Measurements from ENCODE around the gene EHMT1. TPM values are rescaled to one million over a fixed set of nuclear protein-coding genes. Genes with fewer than 3 reads are reported as not detected.
"Not testable (repeated sequence)": the region's sequence is repeated elsewhere in the genome, so short reads cannot be mapped to it uniquely, and the experiment has no call there.

Gene EHMT1
- total RNA-seq, 2 experiments from 2014 or later = 66.6 to 76.7 TPM

- Mint-ChIP-seq H3K36me3 (ENCODE audit: low read depth) (peaks cover 64% of the 10 kb centered on the region), H3K4me1 (peaks cover 46% of the 10 kb centered on the region)
- H3K27ac Mint-ChIP-seq; H3K9me3 Mint-ChIP-seq (ENCODE audit: low read depth); POLR2A ChIA-PET; intact Hi-C loops (cut with DNase I, micrococcal nuclease); ATAC-seq; H3K4me3 Mint-ChIP-seq; H3K27me3 Mint-ChIP-seq; DNase-seq: not testable (repeated sequence)
- CTCF ChIA-PET = interaction anchor here (1.5 kb wide), 1 partner anchor 23 kb away, joined by 3 read pairs; no protein-coding TSS in a partner anchor
These were observed 107.5 kb downstream of the EHMT1 start for GRCh38 chr9:137726336-137726735.

DNA sequence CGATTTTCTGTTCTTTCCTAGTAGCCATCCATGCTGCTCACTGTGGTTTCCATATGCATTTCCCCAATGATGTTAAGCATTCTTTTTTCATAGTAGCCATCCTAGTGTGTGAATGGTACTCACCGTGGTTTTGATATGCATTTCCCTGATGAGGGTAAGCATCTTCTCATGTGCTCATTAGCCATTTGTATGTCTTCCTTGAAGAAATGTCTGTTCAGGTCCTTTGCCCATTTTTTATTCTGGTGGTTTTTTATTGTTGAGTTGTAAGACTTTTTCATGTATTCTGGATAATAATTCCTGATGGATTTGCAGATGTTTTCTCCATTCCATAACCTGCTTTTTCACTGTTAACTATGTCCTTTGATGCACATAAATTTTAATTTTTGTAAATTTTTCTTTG is 108.0 kb downstream of the EHMT1 start:
- CTCF ChIA-PET = no interaction called here
- POLR2A ChIA-PET = no interaction called here
- intact Hi-C loops (cut with DNase I, micrococcal nuclease) = no loop called here
- DNase-seq (no peak), ATAC-seq (no peak)
- Mint-ChIP-seq H3K27ac (no peak overlapping the region), H3K9me3 (ENCODE audit: low read depth) (peaks cover 3% of the 10 kb centered on the region), H3K27me3 (no peaks in the 10 kb centered on the region), H3K36me3 (ENCODE audit: low read depth) (peaks cover 62% of the 10 kb centered on the region), H3K4me3 (no peak overlapping the region), H3K4me1 (peaks cover 41% of the 10 kb centered on the region)

- intact Hi-C loops (cut with DNase I, micrococcal nuclease) = no loop called here
- peaks cover 32% of the 10 kb centered on the region for H3K4me1 Mint-ChIP-seq
- no peak overlapping the region for H3K4me3 Mint-ChIP-seq
- ATAC-seq = no peak
- POLR2A ChIA-PET = no interaction called here
- CTCF ChIA-PET = interaction anchor here (0.8 to 1.3 kb wide), 2 partner anchors 33 to 55 kb away, joined by 3 read pairs; no protein-coding TSS in a partner anchor
- H3K36me3 Mint-ChIP-seq (ENCODE audit: low read depth) = peaks cover 62% of the 10 kb centered on the region
- peaks cover 3% of the 10 kb centered on the region for H3K9me3 Mint-ChIP-seq (ENCODE audit: low read depth)
- H3K27me3 Mint-ChIP-seq = no peaks in the 10 kb centered on the region
- H3K27ac Mint-ChIP-seq = no peak overlapping the region
- DNase-seq = no peak
These were observed 108.9 kb downstream of the EHMT1 start for GRCh38 chr9:137727716-137728115.

- POLR2A ChIA-PET = no interaction called here
- CTCF ChIA-PET = interaction anchor here (0.8 to 1.3 kb wide), 2 partner anchors 34 to 56 kb away, joined by 3 read pairs; no protein-coding TSS in a partner anchor
- ATAC-seq (no peak), DNase-seq (no peak)
- H3K27ac Mint-ChIP-seq = no peak overlapping the region
- no peak overlapping the region for H3K4me3 Mint-ChIP-seq
- peaks cover 10% of the 10 kb centered on the region for H3K9me3 Mint-ChIP-seq (ENCODE audit: low read depth)
- intact Hi-C loops (cut with DNase I, micrococcal nuclease) = no loop called here
- no peaks in the 10 kb centered on the region for H3K27me3 Mint-ChIP-seq
- peaks cover 72% of the 10 kb centered on the region for H3K36me3 Mint-ChIP-seq (ENCODE audit: low read depth)
- peaks cover 28% of the 10 kb centered on the region for H3K4me1 Mint-ChIP-seq
These were observed 109.9 kb downstream of the EHMT1 start for GRCh38 chr9:137728444-137729311.

GRCh38 chr9:137731216-137731946 is 112.6 kb downstream of the EHMT1 start:
- ATAC-seq = no peak
- Mint-ChIP-seq H3K36me3 (ENCODE audit: low read depth) (peaks cover 68% of the 10 kb centered on the region), H3K27me3 (no peaks in the 10 kb centered on the region), H3K27ac (no peak overlapping the region), H3K4me3 (no peak overlapping the region), H3K9me3 (ENCODE audit: low read depth) (peaks cover 18% of the 10 kb centered on the region), H3K4me1 (peaks cover 7% of the 10 kb centered on the region)
- ChIA-PET CTCF (no interaction called here), POLR2A (no interaction called here)
- DNase-seq = no peak
- intact Hi-C loops (cut with DNase I, micrococcal nuclease) = no loop called here

- Mint-ChIP-seq H3K4me3 (no peak overlapping the region), H3K27me3 (no peaks in the 10 kb centered on the region), H3K9me3 (ENCODE audit: low read depth) (peaks cover 18% of the 10 kb centered on the region), H3K36me3 (ENCODE audit: low read depth) (peaks cover 62% of the 10 kb centered on the region), H3K4me1 (peaks cover 5% of the 10 kb centered on the region), H3K27ac (no peak overlapping the region)
- POLR2A ChIA-PET = no interaction called here
- ATAC-seq (no peak), DNase-seq (no peak)
- CTCF ChIA-PET = no interaction called here
- intact Hi-C loops (cut with DNase I, micrococcal nuclease) = no loop called here
These were observed 113.4 kb downstream of the EHMT1 start for GRCh38 chr9:137731947-137732813.

- ChIA-PET CTCF (no interaction called here), POLR2A (no interaction called here)
- no peak overlapping the region for H3K4me3 Mint-ChIP-seq
- peaks cover 55% of the 10 kb centered on the region for H3K36me3 Mint-ChIP-seq (ENCODE audit: low read depth)
- no peaks in the 10 kb centered on the region for H3K27me3 Mint-ChIP-seq
- peaks cover 18% of the 10 kb centered on the region for H3K9me3 Mint-ChIP-seq (ENCODE audit: low read depth)
- DNase-seq (no peak), ATAC-seq (no peak)
- H3K4me1 Mint-ChIP-seq = no peaks in the 10 kb centered on the region
- intact Hi-C loops (cut with DNase I, micrococcal nuclease) = no loop called here
- no peak overlapping the region for H3K27ac Mint-ChIP-seq
These were observed 114.6 kb downstream of the EHMT1 start for GRCh38 chr9:137733429-137733828.

- H3K4me3 Mint-ChIP-seq = no peak overlapping the region
- ChIA-PET POLR2A (no interaction called here), CTCF (interaction anchor here (0.7 to 1.2 kb wide), 2 partner anchors 26 to 61 kb away, joined by 3 to 4 read pairs; no protein-coding TSS in a partner anchor)
- DNase-seq = no peak
- peak overlapping the region; percentile 51 for H3K27ac Mint-ChIP-seq
- intact Hi-C loops (cut with DNase I, micrococcal nuclease) = no loop called here
- H3K4me1 Mint-ChIP-seq = peaks cover 2% of the 10 kb centered on the region
- H3K9me3 Mint-ChIP-seq (ENCODE audit: low read depth) = peaks cover 18% of the 10 kb centered on the region
- no peaks in the 10 kb centered on the region for H3K27me3 Mint-ChIP-seq
- peaks cover 55% of the 10 kb centered on the region for H3K36me3 Mint-ChIP-seq (ENCODE audit: low read depth)
- no peak for ATAC-seq
These were observed 115.4 kb downstream of the EHMT1 start for GRCh38 chr9:137734181-137734580.

DNA sequence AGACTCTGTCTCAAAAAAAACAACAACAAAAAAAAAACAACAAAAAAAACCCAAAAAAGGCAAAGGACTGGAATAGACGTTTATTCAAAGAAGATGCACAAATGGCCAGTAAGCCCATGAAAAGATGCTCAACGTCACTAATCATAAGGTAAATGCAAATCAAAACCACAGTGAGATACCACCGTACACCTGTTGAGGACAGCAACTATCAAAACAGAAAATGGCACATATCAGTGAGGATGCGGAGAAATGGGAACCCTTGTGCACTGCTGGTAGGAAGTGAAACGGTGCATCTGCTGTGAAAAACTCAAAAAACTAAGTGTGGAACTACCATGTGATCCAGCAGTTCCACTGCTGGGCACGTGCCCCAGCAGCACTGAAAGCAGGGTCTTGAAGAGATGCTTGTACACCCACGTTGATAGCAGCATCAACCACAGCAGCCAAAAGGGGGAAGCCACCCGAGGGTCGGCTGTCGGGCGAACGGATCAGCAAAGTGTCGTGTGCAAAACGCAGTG is 119.4 kb downstream of the EHMT1 start:
- H3K9me3 Mint-ChIP-seq (ENCODE audit: low read depth) = peaks cover 14% of the 10 kb centered on the region
- H3K27ac Mint-ChIP-seq; POLR2A ChIA-PET; CTCF ChIA-PET; intact Hi-C loops (cut with DNase I, micrococcal nuclease); H3K4me1 Mint-ChIP-seq; ATAC-seq; DNase-seq; H3K27me3 Mint-ChIP-seq; H3K4me3 Mint-ChIP-seq: not testable (repeated sequence)
- peaks cover 35% of the 10 kb centered on the region for H3K36me3 Mint-ChIP-seq (ENCODE audit: low read depth)

DNA sequence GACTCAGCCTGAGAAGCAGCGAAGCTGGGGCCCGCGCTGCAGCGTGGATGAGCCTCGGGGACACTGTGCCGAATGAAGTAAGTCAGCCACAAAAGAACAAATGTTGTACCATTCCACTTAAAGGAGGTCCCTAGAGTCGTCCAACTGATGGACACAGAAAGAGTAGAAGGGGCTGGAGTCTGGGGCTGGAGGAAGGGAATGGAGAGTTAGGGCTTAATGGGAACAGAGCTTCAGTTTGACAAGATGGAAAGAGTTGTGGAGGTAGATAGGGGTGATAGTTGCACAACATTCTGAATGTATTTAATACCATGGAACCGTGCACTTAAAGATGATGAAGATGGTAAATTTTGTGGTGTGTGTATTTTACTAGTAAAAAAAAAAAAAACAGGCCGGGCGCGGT is 119.9 kb downstream of the EHMT1 start:
- peaks cover 10% of the 10 kb centered on the region for H3K9me3 Mint-ChIP-seq (ENCODE audit: low read depth)
- ATAC-seq (no peak), DNase-seq (no peak)
- POLR2A ChIA-PET = no interaction called here
- intact Hi-C loops (cut with DNase I, micrococcal nuclease) = no loop called here
- H3K27me3 Mint-ChIP-seq = no peaks in the 10 kb centered on the region
- no peak overlapping the region for H3K4me3 Mint-ChIP-seq
- H3K27ac Mint-ChIP-seq = no peak overlapping the region
- H3K4me1 Mint-ChIP-seq = peaks cover 2% of the 10 kb centered on the region
- CTCF ChIA-PET = interaction anchor here (0.6 kb wide), 1 partner anchor 38 kb away, joined by 3 read pairs; no protein-coding TSS in a partner anchor
- peaks cover 34% of the 10 kb centered on the region for H3K36me3 Mint-ChIP-seq (ENCODE audit: low read depth)
